Astrocyte of the spinal cord (primary cell): Measurements from ENCODE around the gene JADE1.

Experiments used
- DNase-seq: peaks from one replicate; pipeline ENCODE4 v3.0.0; 2011; ENCODE audit warnings: low read depth, low spot score
- H3K4me3 ChIP-seq: 2 replicates; pipeline ENCODE4 v1.5.1; 2011; ENCODE audit warnings: low read depth, mild to moderate bottlenecking, low read length, moderate library complexity
- in situ Hi-C: cut with HindIII; loops from 2 replicates; pipeline ENCODE4 v1.10.0; 2017; ENCODE audit warnings: low sequenced_read_pairs
- TF ChIP-seq, protein P1 (sequence below): IDR thresholded peaks from 2 replicates; pipeline ENCODE4 v1.5.1; 2012; ENCODE audit warnings: low read depth, mild to moderate bottlenecking, low read length, inconsistent platforms

Gene JADE1

GRCh38 chr4:128775916-128776315, 33.6 kb upstream of the JADE1 start:
- in situ Hi-C loops, result no loop called here
- TF ChIP-seq, protein P1, sequence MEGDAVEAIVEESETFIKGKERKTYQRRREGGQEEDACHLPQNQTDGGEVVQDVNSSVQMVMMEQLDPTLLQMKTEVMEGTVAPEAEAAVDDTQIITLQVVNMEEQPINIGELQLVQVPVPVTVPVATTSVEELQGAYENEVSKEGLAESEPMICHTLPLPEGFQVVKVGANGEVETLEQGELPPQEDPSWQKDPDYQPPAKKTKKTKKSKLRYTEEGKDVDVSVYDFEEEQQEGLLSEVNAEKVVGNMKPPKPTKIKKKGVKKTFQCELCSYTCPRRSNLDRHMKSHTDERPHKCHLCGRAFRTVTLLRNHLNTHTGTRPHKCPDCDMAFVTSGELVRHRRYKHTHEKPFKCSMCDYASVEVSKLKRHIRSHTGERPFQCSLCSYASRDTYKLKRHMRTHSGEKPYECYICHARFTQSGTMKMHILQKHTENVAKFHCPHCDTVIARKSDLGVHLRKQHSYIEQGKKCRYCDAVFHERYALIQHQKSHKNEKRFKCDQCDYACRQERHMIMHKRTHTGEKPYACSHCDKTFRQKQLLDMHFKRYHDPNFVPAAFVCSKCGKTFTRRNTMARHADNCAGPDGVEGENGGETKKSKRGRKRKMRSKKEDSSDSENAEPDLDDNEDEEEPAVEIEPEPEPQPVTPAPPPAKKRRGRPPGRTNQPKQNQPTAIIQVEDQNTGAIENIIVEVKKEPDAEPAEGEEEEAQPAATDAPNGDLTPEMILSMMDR, result no peak
- DNase-seq, result no peak
- no peak overlapping the region for H3K4me3 ChIP-seq

- in situ Hi-C loops, result no loop called here
- TF ChIP-seq, protein P1, result no peak
- peak; percentile 93 for DNase-seq
- H3K4me3 ChIP-seq, result no peak overlapping the region
Measured at GRCh38 chr4:128776794-128777216, 32.7 kb upstream of the JADE1 start.

- no peak overlapping the region for H3K4me3 ChIP-seq
- TF ChIP-seq, protein P1, result no peak
- no peak for DNase-seq
- in situ Hi-C loops, result no loop called here
Measured at GRCh38 chr4:128780688-128781087, 28.8 kb upstream of the JADE1 start.

DNA sequence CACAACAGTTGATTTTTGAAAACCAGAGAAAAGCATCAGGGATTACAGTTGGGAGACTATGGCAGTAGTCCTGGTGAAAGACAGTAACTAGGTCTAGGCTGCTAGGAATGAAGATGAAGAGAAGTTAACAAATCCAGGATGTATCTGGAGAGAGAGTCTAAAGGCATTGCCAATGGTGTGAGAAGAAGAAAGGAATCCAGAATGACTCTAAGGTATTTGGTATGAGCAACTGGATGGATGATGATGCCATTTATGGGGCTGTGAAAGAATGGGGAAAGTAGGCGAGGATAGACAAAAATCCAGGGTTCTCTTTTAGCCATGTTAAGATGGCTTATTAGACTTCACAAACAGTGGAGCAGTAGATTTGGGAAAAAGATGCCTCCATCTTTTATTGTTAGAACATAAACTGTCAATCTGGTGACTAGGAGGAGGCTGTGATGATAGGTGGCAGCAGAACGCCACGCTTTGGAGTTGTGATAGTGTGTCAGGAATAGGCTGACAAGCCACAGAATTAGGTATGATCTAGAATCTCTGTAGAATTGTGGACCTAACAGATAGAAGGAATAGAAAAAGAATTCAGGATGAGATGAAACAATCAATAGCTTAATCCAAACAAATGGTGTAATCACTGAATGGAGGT, 27.3 kb upstream of the JADE1 start:
- in situ Hi-C loops, result no loop called here
- no peak for DNase-seq
- TF ChIP-seq, protein P1, result no peak
- H3K4me3 ChIP-seq, result no peak overlapping the region

DNA sequence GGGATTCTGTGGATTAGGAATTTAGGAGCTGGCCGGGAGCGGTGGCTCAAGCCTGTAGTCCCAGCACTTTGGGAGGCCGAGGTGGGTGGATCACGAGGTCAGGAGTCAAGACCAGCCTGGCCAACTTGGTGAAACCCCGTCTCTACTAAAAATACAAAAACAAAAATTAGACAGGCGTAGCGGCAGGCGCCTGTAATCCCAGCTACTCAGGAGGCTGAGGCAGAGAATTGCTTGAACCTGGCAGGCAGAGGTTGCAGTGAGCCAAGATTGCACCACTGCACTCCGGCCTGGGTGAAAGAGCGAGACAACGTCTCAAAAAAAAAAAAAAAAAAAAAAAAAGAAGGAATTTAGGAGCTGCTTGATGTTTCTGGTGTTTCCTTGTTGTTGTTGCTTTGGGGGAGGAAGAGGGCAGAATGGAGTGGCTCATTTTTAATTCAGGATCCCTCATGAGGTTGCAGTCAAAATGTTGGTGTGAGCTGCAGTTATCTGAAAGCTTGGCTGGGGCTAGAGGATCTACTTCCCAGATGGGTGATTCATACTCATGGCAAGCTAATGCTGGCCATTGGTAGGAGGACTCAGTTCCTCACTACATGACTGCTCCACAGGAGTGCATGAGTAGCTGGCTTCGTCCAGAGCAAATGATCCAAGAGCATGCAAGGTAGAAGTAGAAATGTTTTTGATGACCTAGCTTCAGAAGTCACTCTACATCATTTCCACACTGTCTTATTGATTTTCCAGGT, 26.5 kb upstream of the JADE1 start:
- peak; percentile 74 for DNase-seq
- H3K4me3 ChIP-seq, result no peak overlapping the region
- TF ChIP-seq, protein P1, result no peak
- in situ Hi-C loops, result no loop called here

GRCh38 chr4:128787509-128788311, 21.8 kb upstream of the JADE1 start:
- TF ChIP-seq, protein P1, result no peak
- no peak for DNase-seq
- H3K4me3 ChIP-seq, result no peak overlapping the region
- in situ Hi-C loops, result no loop called here
